Karpas-422 (cell line): ENCODE data around the gene TMEM108. TPM values are rescaled to one million over a fixed set of nuclear protein-coding genes. Genes with fewer than 3 reads are reported as not detected.

Experiments
- DNase-seq: peaks from one replicate; pipeline ENCODE4 v3.0.0-alpha.2; 2015
- H2AFZ ChIP-seq: fragments of 200-600 bp; sonication (generic); 2 replicates; pipeline ENCODE4 v1.6.1; 2014; ENCODE audit warnings: antibody characterized with exemption, low read length, mixed read lengths
- H3K27ac ChIP-seq: fragments of 200-600 bp; sonication (generic); 2 replicates; pipeline ENCODE4 v1.5.1; 2014; ENCODE audit warnings: mild to moderate bottlenecking, low read length, moderate library complexity
- H3K27me3 ChIP-seq: fragments of 200-600 bp; sonication (generic); 2 replicates; pipeline ENCODE4 v1.6.1; 2014; ENCODE audit warnings: low read length, mixed read lengths
- H3K36me3 ChIP-seq: fragments of 200-600 bp; sonication (generic); 2 replicates; pipeline ENCODE4 v1.6.1; 2014; ENCODE audit warnings: low read length, mixed read lengths; ENCODE audit not compliant: insufficient read depth
- H3K4me1 ChIP-seq: fragments of 200-600 bp; sonication (generic); 2 replicates; pipeline ENCODE4 v1.6.1; 2014; ENCODE audit warnings: mild to moderate bottlenecking, low read length, mixed read lengths
- H3K4me2 ChIP-seq: fragments of 200-600 bp; sonication (generic); 2 replicates; pipeline ENCODE4 v1.6.1; 2014; ENCODE audit warnings: low read length, low read depth, mild to moderate bottlenecking; ENCODE audit not compliant: poor library complexity, severe bottlenecking
- H3K4me3 ChIP-seq: fragments of 200-600 bp; sonication (generic); 2 replicates; pipeline ENCODE4 v1.5.1; 2014; ENCODE audit warnings: mild to moderate bottlenecking, antibody characterized with exemption, low read length, mixed read lengths
- H3K79me2 ChIP-seq: fragments of 200-600 bp; sonication (generic); 2 replicates; pipeline ENCODE4 v1.6.1; 2014; ENCODE audit warnings: mild to moderate bottlenecking, low read length, mixed read lengths
- H3K9ac ChIP-seq: fragments of 200-600 bp; sonication (generic); 2 replicates; pipeline ENCODE4 v1.6.0; 2014; ENCODE audit warnings: low read length
- H3K9me2 ChIP-seq: fragments of 200-600 bp; sonication (generic), shearing (Covaris generic); replicated peaks from 2 replicates; pipeline ENCODE4 v1.6.0; 2014; ENCODE audit warnings: mild to moderate bottlenecking, low read length, moderate library complexity; ENCODE audit not compliant: insufficient read depth
- H3K9me3 ChIP-seq: fragments of 300-700, 200-600 bp; sonication (generic); 2 replicates; pipeline ENCODE4 v1.6.1; 2014; ENCODE audit warnings: low read length, mixed read lengths
- H4K20me1 ChIP-seq: fragments of 200-600 bp; sonication (generic); 2 replicates; pipeline ENCODE4 v1.6.1; 2014; ENCODE audit warnings: mild to moderate bottlenecking, antibody characterized with exemption, low read length, low read depth; ENCODE audit not compliant: insufficient read depth
- total RNA-seq: library from RNA; depleted of rRNA; stranded (reverse); fragments of >200 nt; shearing (Covaris generic); gene quantifications from 2 replicates; pipeline ENCODE4 v1.2.3, GENCODE V29; 2014; ENCODE audit warnings: low replicate concordance

The TMEM108 gene
- total RNA-seq, 1 experiment from 2014 or later, result not detected

DNA sequence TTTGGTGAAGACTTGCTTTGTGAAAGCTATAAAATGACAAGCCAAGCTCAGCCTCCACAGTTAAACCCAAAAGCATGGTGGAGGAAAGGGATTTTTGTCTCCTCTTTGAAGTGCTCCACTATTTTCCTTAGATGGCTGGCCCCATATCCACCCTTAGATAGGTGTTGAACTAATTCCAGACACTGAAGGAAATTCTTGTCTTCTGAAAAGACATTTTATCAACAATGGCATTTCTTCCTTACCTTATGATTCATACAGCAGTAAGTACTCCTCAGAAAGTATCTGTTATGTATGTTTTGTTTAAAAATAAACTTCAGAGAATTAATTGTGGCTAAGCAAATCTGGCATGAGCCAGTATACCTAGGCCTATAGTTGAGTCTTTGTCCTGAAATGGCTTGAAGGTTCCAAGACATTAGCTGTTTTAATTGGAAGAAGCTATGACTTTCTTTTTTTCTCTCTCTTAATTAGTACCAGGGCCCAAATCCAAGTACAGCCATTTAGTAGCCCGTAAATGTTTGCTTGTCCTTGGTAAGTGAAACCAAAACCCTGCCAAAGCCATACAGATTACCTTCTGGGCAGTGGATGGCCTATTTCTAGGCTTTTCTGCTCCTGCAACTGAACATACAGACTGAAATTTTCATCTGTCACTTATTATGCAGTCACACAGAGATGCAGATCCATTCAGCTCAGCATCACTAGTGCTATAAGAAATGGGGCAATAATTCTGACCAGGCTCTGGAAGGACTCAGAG, 356.5 kb downstream of the TMEM108 start:
- no peak overlapping the region for H3K4me3 ChIP-seq
- no peak overlapping the region for H3K9ac ChIP-seq
- H4K20me1 ChIP-seq, result no peaks in the 10 kb centered on the region
- H3K4me2 ChIP-seq, result peak overlapping the region; percentile 1
- H3K27me3 ChIP-seq, result no peaks in the 10 kb centered on the region
- no peaks in the 10 kb centered on the region for H3K36me3 ChIP-seq
- peak overlapping the region; percentile 44; the same call in 1 of the 2 replicates for H2AFZ ChIP-seq
- no peak for DNase-seq
- no peaks in the 10 kb centered on the region for H3K9me3 ChIP-seq
- no peak overlapping the region for H3K27ac ChIP-seq
- no peaks in the 10 kb centered on the region for H3K9me2 ChIP-seq
- H3K4me1 ChIP-seq, result peaks cover 14% of the 10 kb centered on the region
- no peaks in the 10 kb centered on the region for H3K79me2 ChIP-seq

- no peak overlapping the region for H3K27ac ChIP-seq
- H2AFZ ChIP-seq, result no peak overlapping the region
- DNase-seq, result no peak
- H3K36me3 ChIP-seq, result no peaks in the 10 kb centered on the region
- no peaks in the 10 kb centered on the region for H3K27me3 ChIP-seq
- no peak overlapping the region for H3K9ac ChIP-seq
- no peak overlapping the region for H3K4me3 ChIP-seq
- no peaks in the 10 kb centered on the region for H3K9me2 ChIP-seq
- H4K20me1 ChIP-seq, result no peaks in the 10 kb centered on the region
- H3K4me2 ChIP-seq, result no peak overlapping the region
- no peaks in the 10 kb centered on the region for H3K79me2 ChIP-seq
- peaks cover 14% of the 10 kb centered on the region for H3K4me1 ChIP-seq
- H3K9me3 ChIP-seq, result no peaks in the 10 kb centered on the region
Observed at GRCh38 chr3:133396906-133397305, 358.7 kb downstream of the TMEM108 start.

- H3K36me3 ChIP-seq, result no peaks in the 10 kb centered on the region
- H3K9me3 ChIP-seq, result no peaks in the 10 kb centered on the region
- no peak for DNase-seq
- H2AFZ ChIP-seq, result no peak within 1 kb of the TSS
- no peaks in the 10 kb centered on the region for H3K79me2 ChIP-seq
- no peaks in the 10 kb centered on the region for H3K9me2 ChIP-seq
- H3K27ac ChIP-seq, result no peak within 1 kb of the TSS
- H3K9ac ChIP-seq, result no peak within 1 kb of the TSS
- no peaks in the 10 kb centered on the region for H3K27me3 ChIP-seq
- H4K20me1 ChIP-seq, result no peaks in the 10 kb centered on the region
- H3K4me1 ChIP-seq, result peaks cover 11% of the 10 kb centered on the region
- no peak within 1 kb of the TSS for H3K4me2 ChIP-seq
- H3K4me3 ChIP-seq, result no peak within 1 kb of the TSS
Observed at GRCh38 chr3:133400006-133400515, 361.9 kb downstream of the TMEM108 start, which contains the start of gene BFSP2. Gene BFSP2, plus strand, starts transcription at chr3:133400056. Its CDS starts 28 bp downstream, at chr3:133400084.

DNA sequence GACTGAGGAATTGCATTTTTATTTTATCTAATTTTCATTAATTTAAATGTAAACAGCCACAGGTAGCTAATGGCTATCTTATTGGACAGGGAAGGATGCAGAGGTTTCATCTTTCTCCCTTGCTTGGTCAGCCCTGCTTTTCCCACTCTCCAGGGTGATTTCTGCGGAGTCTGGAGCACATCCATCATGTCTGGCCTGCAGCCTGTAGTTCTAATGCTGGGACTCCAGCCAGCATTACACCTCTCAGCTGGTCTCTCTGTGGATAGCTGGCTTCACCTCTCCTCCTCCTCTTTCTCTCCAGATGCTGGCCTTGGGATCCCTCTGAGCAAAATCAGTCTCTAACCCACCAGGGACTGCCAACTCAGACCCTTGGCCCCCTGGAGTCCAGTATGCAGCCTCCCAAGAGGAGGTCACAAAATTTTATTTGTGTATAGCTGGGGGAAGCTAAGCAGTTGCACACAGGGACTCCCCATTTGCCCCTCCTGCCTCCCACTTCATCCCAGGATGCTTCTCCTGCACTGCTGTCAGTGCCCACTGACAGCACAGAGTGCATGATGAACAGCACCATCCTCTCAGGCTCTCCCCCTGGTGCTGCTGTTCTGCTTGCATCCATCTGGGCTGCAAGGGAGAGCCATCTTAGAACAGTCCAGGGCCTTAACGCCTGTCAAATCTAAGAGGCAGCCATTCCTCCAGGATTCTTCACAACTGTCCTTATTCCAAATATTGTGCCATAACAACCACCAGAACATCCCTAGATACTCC, 363.4 kb downstream of the TMEM108 start:
- Histone ChIP-seq H2AFZ (no peak overlapping the region), H3K9me3 (no peaks in the 10 kb centered on the region), H3K4me3 (no peak overlapping the region), H3K4me1 (no peaks in the 10 kb centered on the region), H3K27ac (no peak overlapping the region), H4K20me1 (no peaks in the 10 kb centered on the region), H3K9ac (no peak overlapping the region), H3K9me2 (no peaks in the 10 kb centered on the region), H3K79me2 (no peaks in the 10 kb centered on the region), H3K27me3 (no peaks in the 10 kb centered on the region), H3K4me2 (no peak overlapping the region), H3K36me3 (no peaks in the 10 kb centered on the region)
- DNase-seq, result no peak

DNA sequence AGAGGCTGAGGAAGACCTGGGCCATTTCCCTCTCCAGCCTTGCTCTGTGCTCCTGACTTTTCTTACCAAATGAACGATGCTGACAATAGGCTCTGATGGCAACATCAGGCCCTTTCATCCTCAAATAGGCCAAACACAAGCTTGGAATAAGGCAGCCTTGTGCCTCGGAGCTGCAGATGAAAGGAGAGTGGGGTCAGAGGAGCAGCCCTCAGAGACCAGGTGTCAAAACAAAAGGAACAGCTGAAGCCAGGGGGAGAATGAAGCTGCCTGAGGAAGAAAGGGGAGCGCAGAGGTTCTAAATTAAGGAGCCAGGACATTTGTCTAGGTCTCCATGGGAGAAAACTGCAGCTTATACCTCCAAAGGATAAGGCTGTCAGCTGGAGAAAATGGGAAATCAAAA, 366.7 kb downstream of the TMEM108 start:
- Histone ChIP-seq H3K4me3 (no peak overlapping the region), H3K9ac (no peak overlapping the region)

GRCh38 chr3:133408366-133408765, 370.2 kb downstream of the TMEM108 start:
- no peak overlapping the region for H3K4me2 ChIP-seq
- H3K4me1 ChIP-seq, result no peaks in the 10 kb centered on the region
- H2AFZ ChIP-seq, result no peak overlapping the region
- H4K20me1 ChIP-seq, result no peaks in the 10 kb centered on the region
- no peaks in the 10 kb centered on the region for H3K27me3 ChIP-seq
- no peak overlapping the region for H3K4me3 ChIP-seq
- no peak for DNase-seq
- H3K9ac ChIP-seq, result no peak overlapping the region
- no peaks in the 10 kb centered on the region for H3K9me3 ChIP-seq
- H3K9me2 ChIP-seq, result no peaks in the 10 kb centered on the region
- no peaks in the 10 kb centered on the region for H3K36me3 ChIP-seq
- no peak overlapping the region for H3K27ac ChIP-seq
- H3K79me2 ChIP-seq, result no peaks in the 10 kb centered on the region

More for the DNA sequence above, 366.7 kb downstream of the TMEM108 start:
- Histone ChIP-seq H4K20me1 (no peaks in the 10 kb centered on the region), H3K27ac (no peak overlapping the region), H3K36me3 (no peaks in the 10 kb centered on the region), H2AFZ (no peak overlapping the region), H3K4me2 (no peak overlapping the region), H3K9me3 (no peaks in the 10 kb centered on the region), H3K4me1 (no peaks in the 10 kb centered on the region), H3K79me2 (no peaks in the 10 kb centered on the region), H3K27me3 (no peaks in the 10 kb centered on the region), H3K9me2 (no peaks in the 10 kb centered on the region)
- no peak for DNase-seq

DNA sequence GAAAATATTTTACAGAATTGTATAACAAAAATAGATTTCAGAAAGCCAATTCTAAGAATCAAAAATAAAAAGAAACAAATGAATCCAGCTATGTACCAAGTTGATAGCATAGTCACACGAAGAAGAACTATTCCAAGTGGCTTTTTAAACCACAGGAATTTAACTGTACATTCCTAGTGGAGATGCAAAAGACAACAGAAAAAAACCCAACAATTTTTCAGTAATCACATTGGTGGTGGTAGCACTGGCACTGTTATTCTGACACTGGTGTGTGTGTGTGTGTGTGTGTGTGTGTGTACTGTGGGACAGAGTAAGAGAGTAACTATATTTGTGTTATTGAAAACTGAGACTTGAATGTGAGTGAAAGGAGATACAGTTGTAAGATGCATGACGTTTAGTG, 370.8 kb downstream of the TMEM108 start:
- H3K4me1 ChIP-seq, result no peaks in the 10 kb centered on the region
- no peaks in the 10 kb centered on the region for H3K79me2 ChIP-seq
- no peaks in the 10 kb centered on the region for H3K9me3 ChIP-seq
- no peak overlapping the region for H3K9ac ChIP-seq
- DNase-seq, result no peak
- H3K4me3 ChIP-seq, result no peak overlapping the region
- H3K27me3 ChIP-seq, result no peaks in the 10 kb centered on the region
- no peaks in the 10 kb centered on the region for H4K20me1 ChIP-seq
- H3K27ac ChIP-seq, result no peak overlapping the region
- no peaks in the 10 kb centered on the region for H3K36me3 ChIP-seq
- H3K9me2 ChIP-seq, result no peaks in the 10 kb centered on the region
- H3K4me2 ChIP-seq, result no peak overlapping the region
- H2AFZ ChIP-seq, result no peak overlapping the region

DNA sequence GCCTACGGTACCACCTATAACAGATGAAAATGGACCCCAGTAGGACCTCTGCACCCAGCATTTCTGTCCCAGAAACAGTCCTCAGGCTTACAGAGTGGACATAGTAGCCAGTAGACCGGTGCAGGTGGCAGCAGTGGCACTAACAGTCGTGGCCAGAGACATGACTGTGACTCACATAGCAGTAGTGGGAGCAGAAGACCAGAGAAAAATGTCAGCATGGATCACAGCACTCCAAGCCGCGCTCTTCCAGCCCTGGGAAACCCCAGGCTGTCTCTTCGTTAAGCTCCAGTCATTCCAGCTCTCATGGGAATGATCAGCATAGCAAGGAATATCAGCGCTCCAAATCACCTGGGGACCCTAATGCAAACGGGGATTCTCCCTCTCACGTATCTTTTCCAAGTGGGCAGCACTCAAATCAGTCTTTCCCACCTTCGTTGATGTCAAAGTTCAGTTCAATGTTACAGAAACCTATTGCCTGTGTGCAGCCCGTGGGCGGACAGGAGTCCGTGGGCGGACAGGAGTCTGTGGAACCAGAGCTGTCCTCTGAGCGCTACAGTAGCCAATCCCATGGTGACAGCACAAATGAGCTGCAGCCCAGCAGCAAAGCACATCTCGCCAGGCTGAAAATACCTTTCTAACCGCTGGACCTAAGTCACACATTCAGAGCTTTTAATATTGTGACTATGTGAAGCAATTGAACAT, 372.2 kb downstream of the TMEM108 start:
- Histone ChIP-seq H3K4me2 (no peak overlapping the region), H3K27ac (no peak overlapping the region), H3K9ac (no peak overlapping the region), H3K79me2 (no peaks in the 10 kb centered on the region), H4K20me1 (no peaks in the 10 kb centered on the region), H3K36me3 (no peaks in the 10 kb centered on the region), H3K27me3 (no peaks in the 10 kb centered on the region), H3K9me3 (no peaks in the 10 kb centered on the region), H2AFZ (no peak overlapping the region), H3K4me3 (no peak overlapping the region), H3K4me1 (no peaks in the 10 kb centered on the region), H3K9me2 (no peaks in the 10 kb centered on the region)
- no peak for DNase-seq
